HG03457 (cell line): ENCODE results near the gene CACNA2D3.
"Not testable (repeated sequence)": the region's sequence is repeated elsewhere in the genome, so short reads cannot be mapped to it uniquely, and the experiment has no call there.

Experiments
- ATAC-seq: cut with Tn5 transposase; IDR thresholded peaks from one replicate; pipeline ENCODE4 v1.9.1; 2021; ENCODE audit warnings: moderate number of reproducible peaks; ENCODE audit not compliant: unreplicated experiment

The CACNA2D3 gene

DNA sequence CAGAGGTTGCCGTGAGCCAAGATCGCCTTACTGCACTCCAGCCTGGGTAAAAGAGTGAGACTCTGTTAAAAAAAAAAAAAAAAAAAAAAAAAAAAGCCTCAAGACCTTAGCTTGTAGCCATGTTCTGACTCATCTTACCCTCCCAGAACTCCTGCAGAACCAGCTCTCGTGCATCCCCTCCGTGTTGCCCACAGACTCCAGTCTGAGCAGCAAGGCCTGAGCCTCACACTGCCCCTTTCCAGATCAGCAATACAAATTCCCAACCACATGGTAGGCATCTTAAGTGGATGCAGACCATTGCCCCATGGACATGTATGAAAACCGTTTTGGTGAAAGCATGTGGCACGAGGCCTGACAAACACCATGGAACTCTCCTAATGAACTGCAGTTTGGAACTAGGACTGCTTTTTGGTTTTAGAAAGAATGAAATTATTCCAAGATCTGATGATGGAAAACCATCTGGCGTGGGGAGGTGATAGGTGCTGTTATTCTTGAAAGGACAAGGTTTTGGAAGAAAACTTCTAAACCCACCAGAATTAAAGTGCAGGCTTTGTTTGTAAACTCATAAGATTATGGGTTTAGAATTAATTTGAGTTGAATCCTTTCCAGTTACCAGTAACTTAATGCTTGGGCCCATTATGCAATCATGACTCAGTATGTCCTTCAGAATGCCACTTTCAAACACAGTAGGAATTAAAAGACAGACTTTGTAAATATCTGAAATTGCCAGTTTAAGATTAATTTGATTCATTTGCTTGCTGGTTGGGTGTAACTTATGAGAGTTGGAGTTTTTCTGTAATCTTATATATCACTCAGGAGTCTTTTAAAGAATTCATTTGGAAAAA lies 969.3 kb downstream of the CACNA2D3 start:
- no peak for ATAC-seq

DNA sequence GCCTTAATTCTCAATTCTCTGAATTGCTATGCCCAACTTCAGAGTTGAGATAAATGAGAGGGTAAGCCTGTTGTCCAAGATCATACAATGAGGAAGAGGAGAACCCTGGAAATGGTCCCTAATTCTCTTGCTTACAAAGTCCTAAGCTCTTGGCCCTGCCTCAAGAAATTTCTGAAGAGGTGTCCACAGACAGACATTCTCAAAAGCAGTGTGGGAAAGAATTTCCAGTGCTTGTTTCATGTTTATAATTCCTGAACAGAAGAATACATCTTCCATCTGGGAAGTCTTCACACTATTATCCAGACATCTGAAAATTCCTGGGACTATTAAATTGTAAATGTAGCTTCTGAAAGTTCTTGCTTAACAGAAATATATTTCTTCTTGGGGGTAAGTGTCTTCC lies 972.3 kb downstream of the CACNA2D3 start:
- ATAC-seq, result no peak

DNA sequence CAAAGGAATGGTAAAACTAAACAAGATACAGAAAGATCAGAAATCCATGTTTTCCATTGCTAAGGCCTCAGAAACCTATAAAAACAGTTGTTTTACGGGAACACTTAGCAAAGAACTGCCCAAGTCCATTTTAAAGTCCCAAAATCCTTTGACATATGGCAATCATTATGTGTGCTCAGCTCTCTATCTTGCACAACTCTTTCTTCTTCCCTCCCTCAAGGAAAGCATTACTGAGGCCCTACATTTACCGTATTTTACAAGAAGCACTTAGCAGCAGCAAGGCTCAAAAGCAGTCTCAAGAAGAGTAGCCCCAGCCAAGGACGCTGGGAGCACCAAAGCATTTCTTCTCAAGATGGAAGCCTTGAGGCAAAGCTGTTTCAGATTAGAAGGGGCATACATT lies 975.1 kb downstream of the CACNA2D3 start:
- ATAC-seq, result no peak

DNA sequence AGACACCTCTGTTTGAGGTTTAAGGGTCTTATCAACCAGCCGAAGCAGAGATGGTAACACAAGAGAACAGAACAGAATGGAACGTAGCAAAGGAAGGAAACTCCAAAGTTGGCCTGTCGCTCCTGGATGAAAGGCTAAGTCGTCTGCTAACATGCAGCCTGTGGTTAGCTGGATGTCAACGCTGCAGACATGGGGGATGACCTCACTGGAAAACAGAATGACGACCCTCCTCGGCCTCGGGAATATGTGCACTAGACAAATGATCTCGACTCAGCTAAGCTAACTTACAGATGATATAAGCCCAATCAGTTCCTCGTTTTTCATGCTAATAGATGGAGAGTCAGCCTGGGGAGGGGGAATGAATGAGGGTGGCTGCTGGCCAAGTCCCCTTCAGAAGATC lies 983.3 kb downstream of the CACNA2D3 start:
- no peak for ATAC-seq

DNA sequence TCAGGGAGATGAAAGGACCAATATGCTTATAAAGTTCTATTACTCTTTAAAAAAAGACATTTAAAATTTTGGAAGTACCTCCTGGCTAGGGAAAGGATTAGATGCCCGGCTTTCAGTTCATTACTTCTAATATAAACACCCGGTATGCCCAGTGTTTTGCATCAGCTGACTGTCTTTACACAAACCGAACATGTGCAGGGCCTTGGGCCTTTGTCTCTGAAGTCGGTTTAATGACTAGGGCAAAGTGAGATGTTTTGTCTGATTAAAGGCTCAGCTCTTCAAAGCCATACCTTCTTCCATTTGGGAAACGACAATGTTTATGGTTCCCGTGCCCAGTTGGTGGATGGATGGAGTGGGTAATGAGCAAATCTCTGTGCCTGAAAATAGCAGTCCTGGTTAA lies 984.8 kb downstream of the CACNA2D3 start:
- no peak for ATAC-seq

DNA sequence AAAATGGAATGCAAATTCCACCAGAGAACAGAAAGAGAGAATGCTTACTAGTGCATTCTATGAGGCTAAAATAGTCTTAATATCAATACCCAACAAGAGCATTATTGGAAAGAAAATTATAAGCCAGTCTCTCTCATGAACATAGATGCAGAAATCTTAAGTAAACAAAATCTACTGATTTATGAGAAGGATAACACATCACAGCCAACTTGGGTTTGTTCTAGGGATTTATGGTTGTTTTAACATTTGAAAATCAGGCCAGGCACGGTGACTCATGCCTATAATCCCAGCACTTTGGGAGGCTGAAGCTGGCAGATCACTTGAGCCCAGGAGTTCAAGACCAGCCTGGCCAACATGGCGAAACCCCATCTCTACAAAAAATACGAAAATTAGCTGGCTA lies 989.6 kb downstream of the CACNA2D3 start:
- ATAC-seq, result not testable (repeated sequence)

DNA sequence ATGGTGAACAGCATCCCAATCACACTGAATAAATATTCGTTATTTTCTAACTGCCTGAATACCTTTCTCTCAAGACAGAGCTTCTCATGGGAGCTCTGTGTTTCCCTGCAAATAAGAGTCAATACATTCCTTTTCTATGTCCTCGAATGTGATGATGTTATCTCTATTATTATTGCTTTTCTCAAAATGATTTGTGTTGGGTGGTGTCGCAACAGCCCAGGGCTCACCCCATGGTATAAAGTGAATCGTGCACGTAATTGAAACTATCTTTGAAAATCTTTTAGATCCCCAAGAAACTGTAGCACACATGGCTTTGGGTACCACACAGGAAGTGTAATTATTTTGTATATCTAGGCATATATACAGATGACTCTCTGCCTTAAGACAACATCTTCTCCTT lies 996.1 kb downstream of the CACNA2D3 start:
- ATAC-seq, result no peak

DNA sequence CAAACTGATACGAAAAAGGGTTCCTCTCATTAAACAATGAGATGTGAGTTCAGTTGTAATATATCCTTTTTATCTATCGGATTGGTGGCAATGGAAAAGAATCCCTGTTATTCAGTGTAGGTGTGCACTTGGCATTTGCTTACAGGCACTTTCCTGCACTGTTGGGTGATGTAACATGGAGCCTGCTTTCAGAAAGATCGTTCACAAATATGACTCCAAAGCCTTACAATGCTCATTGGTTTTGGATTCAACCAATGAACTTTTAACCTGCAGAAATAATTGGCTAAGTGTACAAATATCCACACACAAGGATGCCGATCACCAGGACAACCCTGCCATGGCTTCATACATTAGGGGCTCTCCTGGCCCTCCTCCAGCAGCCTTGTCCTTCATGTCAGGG lies 996.9 kb downstream of the CACNA2D3 start:
- no peak for ATAC-seq

DNA sequence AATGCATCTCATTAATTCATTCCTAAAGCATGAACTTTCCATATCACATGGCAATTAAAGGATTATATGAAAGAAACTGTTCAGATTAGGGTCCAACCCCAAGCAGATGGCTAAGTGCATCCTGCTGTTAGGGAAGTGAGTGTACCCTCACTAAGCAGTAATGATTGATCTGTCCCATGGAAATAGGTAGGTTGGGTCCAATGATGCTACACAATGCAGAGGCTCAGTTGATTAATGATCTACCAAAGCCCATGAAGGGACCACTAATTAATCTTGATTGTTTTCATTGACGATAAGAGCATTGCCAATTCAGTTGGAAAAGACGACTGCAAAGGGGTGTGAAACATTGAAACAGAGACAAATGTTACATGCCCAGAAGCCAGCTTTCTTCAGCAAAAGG lies 1000.0 kb downstream of the CACNA2D3 start:
- ATAC-seq, result no peak
